Stimulated activated memory B cell treated with anti-CD40 and anti-IgM and Interleukin-4, amounts not matched to agents 10 μg/mL and 1 μg/mL and 100 μg/mL, for 72 hours (primary cell): ENCODE data around the gene MARVELD2.
"Not testable (repeated sequence)": the region's sequence is repeated elsewhere in the genome, so short reads cannot be mapped to it uniquely, and the experiment has no call there.

ENCODE experiments used
- ATAC-seq: fragments of 150-1000 bp; cut with Tn5 transposase; 2 replicates; pipeline ENCODE4 v1.10.0; 2021
- H3K27ac Mint-ChIP-seq: one replicate; pipeline ENCODE4 v1.8.0; 2022; ENCODE audit warnings: mild to moderate bottlenecking, mixed read lengths
- H3K27me3 Mint-ChIP-seq: one replicate; pipeline ENCODE4 v1.8.0; 2022; ENCODE audit warnings: mixed read lengths
- H3K36me3 Mint-ChIP-seq: one replicate; pipeline ENCODE4 v1.8.0; 2022; ENCODE audit warnings: mixed read lengths
- H3K4me1 Mint-ChIP-seq: one replicate; pipeline ENCODE4 v1.8.0; 2022; ENCODE audit warnings: mixed read lengths
- H3K4me3 Mint-ChIP-seq: one replicate; pipeline ENCODE4 v1.8.0; 2022; ENCODE audit warnings: mild to moderate bottlenecking, moderate library complexity, mixed read lengths
- H3K9me3 Mint-ChIP-seq: one replicate; pipeline ENCODE4 v1.8.0; 2022; ENCODE audit warnings: mixed read lengths

MARVELD2 gene, protein sequence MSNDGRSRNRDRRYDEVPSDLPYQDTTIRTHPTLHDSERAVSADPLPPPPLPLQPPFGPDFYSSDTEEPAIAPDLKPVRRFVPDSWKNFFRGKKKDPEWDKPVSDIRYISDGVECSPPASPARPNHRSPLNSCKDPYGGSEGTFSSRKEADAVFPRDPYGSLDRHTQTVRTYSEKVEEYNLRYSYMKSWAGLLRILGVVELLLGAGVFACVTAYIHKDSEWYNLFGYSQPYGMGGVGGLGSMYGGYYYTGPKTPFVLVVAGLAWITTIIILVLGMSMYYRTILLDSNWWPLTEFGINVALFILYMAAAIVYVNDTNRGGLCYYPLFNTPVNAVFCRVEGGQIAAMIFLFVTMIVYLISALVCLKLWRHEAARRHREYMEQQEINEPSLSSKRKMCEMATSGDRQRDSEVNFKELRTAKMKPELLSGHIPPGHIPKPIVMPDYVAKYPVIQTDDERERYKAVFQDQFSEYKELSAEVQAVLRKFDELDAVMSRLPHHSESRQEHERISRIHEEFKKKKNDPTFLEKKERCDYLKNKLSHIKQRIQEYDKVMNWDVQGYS

DNA sequence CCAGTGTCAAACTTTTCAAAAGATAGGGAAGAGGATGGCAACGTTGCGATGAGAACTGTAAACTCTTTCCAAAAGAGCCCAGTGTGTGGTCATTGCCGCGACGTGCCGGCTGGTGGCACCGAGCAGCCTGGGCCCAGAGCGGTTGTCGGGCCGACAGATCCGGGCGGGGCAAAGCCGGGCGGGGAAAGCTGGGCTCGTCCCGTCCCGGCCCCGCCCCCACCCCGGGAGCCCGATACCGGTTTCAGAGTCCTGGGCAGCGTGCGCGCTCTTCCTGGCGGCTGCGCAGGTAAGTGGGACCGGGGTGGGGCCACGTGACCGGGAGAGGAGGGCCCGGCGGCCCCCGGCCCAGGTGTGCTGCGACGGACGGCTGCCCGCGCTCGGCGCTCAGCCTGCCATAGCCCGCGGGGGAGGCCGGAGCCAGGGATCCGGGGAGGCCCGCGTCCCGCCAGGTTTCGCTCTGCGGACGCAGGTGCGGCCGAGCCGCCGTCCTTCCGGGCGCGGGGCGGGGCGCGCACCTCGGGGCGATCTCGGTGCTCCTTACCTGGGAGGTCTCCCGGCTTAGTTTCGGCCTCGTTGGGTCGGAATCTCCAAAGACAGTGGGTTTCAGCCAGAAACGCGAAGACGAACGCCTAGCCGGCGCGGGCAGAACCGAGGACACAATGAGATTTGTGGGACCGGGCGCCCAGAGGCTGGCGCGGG lies at the start of gene MARVELD2:
Gene MARVELD2, plus strand, starts transcription at position 232 of the 699 bp plus-strand sequence. CDS start 4,270 bp downstream, outside the sequence.
- peak; percentile 92 for ATAC-seq
- Mint-ChIP-seq H3K9me3 (no peaks in the 10 kb centered on the region), H3K4me3 (peak within 1 kb of the TSS; percentile 69), H3K27me3 (no peaks in the 10 kb centered on the region), H3K36me3 (peaks cover 29% of the 10 kb centered on the region), H3K27ac (peak within 1 kb of the TSS; percentile 66), H3K4me1 (peaks cover 12% of the 10 kb centered on the region)

DNA sequence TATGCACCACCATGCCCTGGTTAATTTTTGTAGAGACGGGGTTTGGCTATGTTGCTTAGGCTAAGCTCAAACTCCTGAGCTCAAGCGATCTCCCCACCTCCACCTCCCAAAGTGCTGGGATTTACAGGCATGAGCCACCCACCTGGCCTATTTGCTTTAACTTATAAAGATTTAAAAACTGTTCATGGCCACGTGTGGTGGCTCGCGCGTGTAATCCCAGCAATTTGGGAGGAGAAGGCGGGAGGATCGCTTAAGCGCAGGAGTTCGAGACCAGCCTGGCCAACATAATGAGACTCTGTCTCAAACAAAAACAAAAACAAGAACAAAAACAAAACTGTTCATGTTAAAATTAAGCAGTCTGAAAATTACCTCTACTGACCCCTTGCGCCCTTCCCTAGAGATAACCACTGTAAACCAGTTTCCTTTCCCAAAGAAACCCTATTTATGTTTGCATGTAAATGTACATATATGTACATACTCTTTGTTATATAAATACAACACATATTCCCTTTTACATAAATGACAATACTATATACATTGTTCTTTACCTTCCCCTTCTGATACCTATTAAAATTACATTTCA lies 47.1 kb upstream of the MARVELD2 start:
- H3K27me3 Mint-ChIP-seq: no peaks in the 10 kb centered on the region
- H3K4me1 Mint-ChIP-seq: peaks cover 31% of the 10 kb centered on the region
- H3K9me3 Mint-ChIP-seq: no peaks in the 10 kb centered on the region
- ATAC-seq: no peak
- peak overlapping the region; percentile 91 for H3K4me3 Mint-ChIP-seq
- H3K27ac Mint-ChIP-seq: peak overlapping the region; percentile 98
- peaks cover 26% of the 10 kb centered on the region for H3K36me3 Mint-ChIP-seq

DNA sequence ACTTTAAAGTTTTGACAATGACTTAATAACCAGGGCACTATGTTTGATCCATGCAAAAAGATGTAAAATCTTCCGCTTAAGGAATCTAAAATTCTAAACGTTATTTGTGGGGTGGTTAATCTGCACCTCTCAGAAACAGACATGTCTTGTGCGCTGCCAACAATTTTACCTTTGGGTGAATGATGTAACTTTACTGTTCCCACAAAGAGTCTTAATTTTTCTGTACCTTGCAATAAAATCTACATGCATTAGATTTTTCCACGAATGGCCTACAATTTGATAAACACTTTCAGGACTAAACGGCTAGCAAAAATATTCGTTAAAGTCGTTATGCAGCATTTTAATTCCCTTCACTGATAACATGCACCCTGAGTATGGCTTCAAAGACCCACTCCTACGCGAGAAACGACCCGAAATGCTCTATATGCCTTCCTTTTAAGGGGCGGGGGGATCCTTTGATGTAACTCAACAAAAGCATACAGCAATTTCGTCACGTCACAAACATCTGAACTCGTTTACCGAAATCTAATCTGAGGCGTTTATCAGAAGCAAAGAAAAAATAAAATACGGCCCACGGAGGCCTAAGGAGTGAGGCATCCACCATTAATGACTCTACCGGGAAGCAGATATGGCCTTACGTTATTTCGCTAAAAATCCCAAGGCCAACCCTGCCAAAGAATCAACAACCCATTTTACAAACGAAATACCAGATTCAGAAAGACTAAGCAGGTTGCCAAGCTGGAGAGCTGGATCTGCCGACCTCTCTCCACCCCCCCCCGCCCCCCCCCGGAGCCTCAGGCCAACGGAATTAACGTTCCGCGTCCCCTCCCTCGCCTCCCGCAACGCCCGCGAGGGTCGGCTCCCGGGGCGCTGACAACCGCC lies 46.2 kb upstream of the MARVELD2 start:
- peak; percentile 1 for ATAC-seq
- Mint-ChIP-seq H3K27ac (peak overlapping the region; percentile 98), H3K27me3 (no peaks in the 10 kb centered on the region), H3K4me3 (peak overlapping the region; percentile 91), H3K4me1 (peaks cover 25% of the 10 kb centered on the region), H3K36me3 (peaks cover 18% of the 10 kb centered on the region), H3K9me3 (no peaks in the 10 kb centered on the region)

DNA sequence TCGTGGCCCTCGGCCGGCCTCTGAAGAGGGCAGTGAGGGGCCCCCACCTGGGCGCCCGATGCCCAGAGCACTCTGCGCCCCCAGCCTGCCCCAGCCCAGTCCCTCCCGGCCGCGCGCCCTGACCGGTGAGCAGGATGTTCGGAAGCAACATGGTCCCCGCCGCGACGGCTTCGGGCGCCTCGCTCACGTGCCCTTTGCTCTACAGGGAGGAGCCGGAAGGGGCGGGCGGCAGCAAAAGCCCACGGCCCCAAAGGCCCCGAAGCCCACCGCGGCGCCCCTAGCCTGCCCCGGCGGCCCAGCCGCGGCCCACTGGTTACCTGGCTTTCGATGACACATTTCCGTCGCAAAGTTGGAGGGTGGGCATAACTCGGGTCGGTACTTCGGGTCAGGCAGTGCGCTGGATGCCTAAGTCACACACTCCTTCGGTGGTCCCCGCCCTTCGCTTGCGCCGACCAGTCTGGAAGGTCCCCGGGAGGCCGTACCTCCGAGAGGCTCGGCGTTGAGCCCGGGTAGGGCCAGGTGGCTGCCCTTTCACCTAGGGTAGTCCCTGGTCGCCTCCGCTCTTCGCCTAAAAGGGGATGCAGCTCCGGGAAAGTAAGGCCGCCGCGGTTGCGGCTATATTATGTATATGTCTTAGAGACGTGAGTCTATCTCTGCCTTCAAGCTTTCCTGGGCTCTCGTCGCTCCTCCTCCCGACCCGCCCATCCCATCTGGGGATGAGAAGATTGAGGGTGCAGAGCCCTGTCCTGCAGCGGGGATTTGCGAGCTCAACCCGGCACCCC lies 45.4 kb upstream of the MARVELD2 start, which contains the start of the genes AK6, RAD17 and TAF9:
Gene AK6, minus strand, starts transcription at position 181 of the 782 bp plus-strand sequence. Its CDS starts 30 bp downstream, at position 151.
Gene RAD17, plus strand, starts transcription at position 479 of the 782 bp plus-strand sequence. CDS start 2,391 bp downstream, outside the sequence.
Gene TAF9, minus strand, starts transcription at position 181 of the 782 bp plus-strand sequence. CDS start 3,783 bp downstream, outside the sequence.
- no peaks in the 10 kb centered on the region for H3K9me3 Mint-ChIP-seq
- H3K4me3 Mint-ChIP-seq: peak within 1 kb of the TSS; percentile 91
- H3K27ac Mint-ChIP-seq: peak within 1 kb of the TSS; percentile 98
- no peaks in the 10 kb centered on the region for H3K27me3 Mint-ChIP-seq
- peak; percentile 99 for ATAC-seq
- peaks cover 25% of the 10 kb centered on the region for H3K4me1 Mint-ChIP-seq
- H3K36me3 Mint-ChIP-seq: peaks cover 18% of the 10 kb centered on the region

DNA sequence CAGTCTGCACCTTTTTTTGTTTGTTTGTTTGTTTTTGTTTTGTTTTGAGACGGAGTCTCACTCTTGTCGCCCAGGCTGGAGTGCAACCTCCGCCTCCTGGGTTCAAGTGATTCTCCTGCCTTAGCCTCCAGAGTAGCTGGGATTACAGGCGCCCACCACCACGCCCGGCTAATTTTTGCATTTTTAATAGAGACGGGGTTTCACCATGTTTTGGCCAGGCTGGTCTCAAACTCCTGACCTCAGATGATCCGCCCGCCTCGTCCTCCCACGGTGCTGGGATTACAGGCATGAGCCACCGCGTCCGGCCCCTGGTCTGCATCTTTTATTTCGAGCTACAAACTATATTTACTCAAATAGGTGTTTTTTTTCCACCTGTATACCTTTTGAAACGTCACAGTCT lies 44.6 kb upstream of the MARVELD2 start:
- peaks cover 12% of the 10 kb centered on the region for H3K36me3 Mint-ChIP-seq
- H3K27me3 Mint-ChIP-seq, ATAC-seq, H3K9me3 Mint-ChIP-seq: not testable (repeated sequence)
- peak overlapping the region; percentile 91 for H3K4me3 Mint-ChIP-seq
- peaks cover 33% of the 10 kb centered on the region for H3K4me1 Mint-ChIP-seq
- peak overlapping the region; percentile 98 for H3K27ac Mint-ChIP-seq

DNA sequence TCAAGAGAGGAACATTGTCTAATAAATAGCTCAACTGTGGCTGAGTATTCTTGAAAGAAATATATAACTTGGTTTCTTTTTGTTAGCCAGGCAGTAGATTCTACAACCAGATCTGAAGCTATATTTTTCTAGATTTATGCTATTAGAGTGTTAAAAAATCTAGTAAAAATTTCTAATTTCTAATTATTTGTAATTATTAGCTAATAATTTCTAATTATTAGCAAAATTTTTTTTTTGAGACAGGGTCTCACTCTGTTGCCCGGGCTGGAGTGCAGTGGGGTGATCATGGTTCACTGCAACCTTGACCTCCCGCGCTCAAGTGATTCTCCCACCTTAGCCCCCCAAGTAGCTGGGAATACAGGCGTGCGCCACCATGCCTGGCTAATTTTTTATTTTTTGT lies 42.5 kb upstream of the MARVELD2 start:
- ATAC-seq: no peak
- Mint-ChIP-seq H3K4me1 (peaks cover 37% of the 10 kb centered on the region), H3K4me3 (no peak overlapping the region), H3K27ac (no peak overlapping the region), H3K27me3 (no peaks in the 10 kb centered on the region), H3K36me3 (peaks cover 12% of the 10 kb centered on the region), H3K9me3 (no peaks in the 10 kb centered on the region)

DNA sequence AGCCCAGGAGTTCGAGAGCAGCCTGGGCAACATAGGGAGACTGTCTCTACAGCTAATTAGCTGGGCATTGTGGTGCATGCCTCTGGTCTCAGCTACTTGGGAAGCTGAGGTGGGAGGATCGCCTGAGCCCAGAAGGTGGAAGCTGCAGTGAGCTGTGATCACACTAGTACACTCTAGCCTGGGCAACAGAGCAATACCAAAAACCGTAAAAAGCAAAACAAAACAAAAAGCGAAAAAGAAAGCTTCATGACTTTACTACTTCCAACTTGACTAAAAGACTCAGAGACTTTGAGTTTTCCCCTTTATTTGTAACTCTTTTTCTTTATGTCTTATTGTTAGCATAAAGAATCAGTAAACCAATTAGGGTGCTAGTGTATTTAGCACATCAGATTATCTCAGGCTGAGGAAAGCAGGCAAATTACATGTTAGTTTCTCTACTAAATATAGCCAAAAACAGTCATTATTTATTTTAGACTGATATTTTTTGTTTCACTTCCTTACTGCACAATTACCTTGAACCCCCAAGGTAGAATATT lies 39.9 kb upstream of the MARVELD2 start:
- H3K4me3 Mint-ChIP-seq: peak overlapping the region; percentile 73
- H3K36me3 Mint-ChIP-seq: peaks cover 12% of the 10 kb centered on the region
- H3K27me3 Mint-ChIP-seq: no peaks in the 10 kb centered on the region
- peak overlapping the region; percentile 87 for H3K27ac Mint-ChIP-seq
- peaks cover 24% of the 10 kb centered on the region for H3K4me1 Mint-ChIP-seq
- no peak for ATAC-seq
- no peaks in the 10 kb centered on the region for H3K9me3 Mint-ChIP-seq

DNA sequence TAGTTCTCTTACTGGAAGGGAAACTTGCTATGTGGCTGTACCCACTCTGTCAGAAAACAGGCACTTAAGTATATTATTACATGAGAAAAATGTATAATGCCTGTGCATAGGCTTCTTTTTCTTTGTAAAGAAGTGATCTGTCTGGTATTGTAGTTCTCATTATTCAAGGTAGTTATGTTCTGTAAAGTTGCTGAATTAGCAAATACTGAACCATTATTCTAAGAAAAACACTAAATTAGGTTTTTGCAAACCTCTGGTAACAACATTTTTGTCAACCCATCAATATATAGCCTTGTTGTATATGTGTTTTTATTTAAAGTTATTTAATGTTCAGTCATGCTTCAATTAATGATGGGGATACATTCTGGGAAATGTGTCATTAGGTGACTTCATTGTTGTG lies 36.5 kb upstream of the MARVELD2 start:
- Mint-ChIP-seq H3K4me1 (peaks cover 24% of the 10 kb centered on the region), H3K9me3 (no peaks in the 10 kb centered on the region), H3K27me3 (no peaks in the 10 kb centered on the region), H3K4me3 (no peak overlapping the region), H3K36me3 (peaks cover 12% of the 10 kb centered on the region), H3K27ac (no peak overlapping the region)
- ATAC-seq: no peak

DNA sequence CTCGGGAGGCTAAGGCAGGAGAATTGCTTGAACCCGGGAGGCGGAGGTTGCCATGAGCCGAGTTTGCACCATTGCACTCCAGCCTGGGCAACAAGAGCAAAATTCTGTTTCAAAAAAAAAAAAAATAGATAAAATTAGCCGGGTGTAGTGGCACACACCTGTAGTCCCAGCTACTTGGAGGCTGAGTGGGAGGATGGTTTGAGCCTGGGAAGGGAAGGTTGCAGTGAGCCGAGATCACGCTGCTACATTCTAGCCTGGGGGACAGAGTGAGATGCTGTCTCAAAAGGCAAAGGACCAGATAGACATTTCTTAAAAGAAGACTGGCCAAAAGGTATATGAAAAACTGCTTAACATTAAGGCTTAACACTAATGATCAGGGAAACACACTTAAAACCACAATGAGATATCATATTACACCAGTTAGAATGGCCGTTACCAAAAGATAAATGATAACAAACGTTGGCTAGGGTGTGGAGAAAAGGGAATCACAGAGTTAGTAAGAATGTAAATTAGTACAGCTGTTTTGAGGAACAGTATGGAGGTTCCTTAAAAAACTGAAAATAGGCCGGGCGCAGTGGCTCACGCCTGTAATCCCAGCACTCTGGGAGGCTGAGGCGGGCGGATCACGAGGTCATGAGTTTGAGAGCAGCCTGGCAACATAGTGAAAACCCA lies 10.1 kb upstream of the MARVELD2 start:
- Mint-ChIP-seq H3K36me3 (peaks cover 68% of the 10 kb centered on the region), H3K9me3 (no peaks in the 10 kb centered on the region), H3K4me3 (no peak overlapping the region), H3K4me1 (no peaks in the 10 kb centered on the region), H3K27me3 (no peaks in the 10 kb centered on the region), H3K27ac (no peak overlapping the region)
- ATAC-seq: no peak

DNA sequence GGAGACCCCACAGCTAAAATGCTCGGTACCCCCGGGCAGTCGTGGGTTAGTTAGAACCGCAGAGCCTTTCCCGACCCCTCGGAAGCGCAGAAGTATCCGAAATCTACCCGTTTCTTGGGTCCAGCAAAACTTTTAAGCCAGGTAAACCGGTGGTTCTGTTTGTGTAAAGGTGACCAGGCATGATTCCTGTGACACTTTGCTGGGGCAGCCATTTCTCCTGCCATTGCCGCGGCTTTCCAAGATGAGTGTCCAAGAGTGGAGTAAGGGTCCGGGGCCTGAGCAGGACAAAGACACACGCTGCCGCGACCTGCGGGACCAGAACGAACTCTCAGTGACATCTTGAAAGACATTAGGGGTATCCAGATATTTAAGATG lies 655 bp downstream of the MARVELD2 start:
- H3K9me3 Mint-ChIP-seq: no peaks in the 10 kb centered on the region

DNA sequence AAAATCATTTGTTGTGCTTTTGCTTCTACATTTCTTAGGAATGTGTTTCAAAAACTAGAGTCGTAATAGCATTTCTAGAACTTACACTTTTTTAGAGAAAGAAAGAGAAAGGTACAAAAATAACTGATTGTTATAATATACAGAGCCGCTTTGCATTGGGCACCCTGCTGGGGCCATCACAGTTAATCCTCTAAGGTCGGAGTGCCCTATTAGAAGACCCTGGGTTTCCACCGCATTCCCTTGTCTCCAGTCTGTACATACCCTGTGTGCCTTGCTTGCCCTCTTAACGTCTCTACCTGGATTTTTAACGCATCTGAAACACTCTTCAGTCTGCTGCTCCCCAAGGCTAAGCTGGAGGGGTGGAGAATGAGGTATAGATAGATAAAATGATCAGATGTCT lies 1.3 kb downstream of the MARVELD2 start:
- ATAC-seq: no peak
- Mint-ChIP-seq H3K4me1 (peaks cover 12% of the 10 kb centered on the region), H3K27ac (no peak overlapping the region), H3K27me3 (no peaks in the 10 kb centered on the region), H3K36me3 (peaks cover 27% of the 10 kb centered on the region), H3K9me3 (no peaks in the 10 kb centered on the region), H3K4me3 (no peak overlapping the region)

More for the DNA sequence above, 655 bp downstream of the MARVELD2 start:
- H3K27me3 Mint-ChIP-seq: no peaks in the 10 kb centered on the region
- peaks cover 12% of the 10 kb centered on the region for H3K4me1 Mint-ChIP-seq
- peaks cover 29% of the 10 kb centered on the region for H3K36me3 Mint-ChIP-seq
- H3K27ac Mint-ChIP-seq: peak overlapping the region; percentile 66
- ATAC-seq: no peak
- peak overlapping the region; percentile 69 for H3K4me3 Mint-ChIP-seq

DNA sequence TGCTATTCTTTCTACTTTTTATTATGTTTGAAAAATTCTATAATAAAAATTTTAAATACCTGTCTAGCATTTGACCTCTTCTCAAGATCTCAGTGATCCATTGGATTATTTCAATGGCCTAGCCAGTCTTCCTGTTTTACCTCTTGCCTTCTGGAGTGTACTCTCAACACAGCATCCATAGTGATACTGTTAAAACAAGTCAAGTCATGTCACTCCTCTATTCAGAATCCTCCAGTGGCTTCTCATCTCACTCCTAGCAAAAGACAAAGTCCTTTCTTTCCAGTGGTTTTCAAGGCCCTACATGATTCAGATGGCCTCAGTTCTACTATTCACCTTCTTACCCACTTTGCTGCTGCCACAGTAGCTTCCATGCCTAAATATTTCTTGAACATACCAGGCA lies 1.8 kb downstream of the MARVELD2 start:
- no peak overlapping the region for H3K27ac Mint-ChIP-seq
- peaks cover 12% of the 10 kb centered on the region for H3K4me1 Mint-ChIP-seq
- ATAC-seq: no peak
- H3K27me3 Mint-ChIP-seq: no peaks in the 10 kb centered on the region
- H3K4me3 Mint-ChIP-seq: no peak overlapping the region
- peaks cover 23% of the 10 kb centered on the region for H3K36me3 Mint-ChIP-seq
- H3K9me3 Mint-ChIP-seq: no peaks in the 10 kb centered on the region

DNA sequence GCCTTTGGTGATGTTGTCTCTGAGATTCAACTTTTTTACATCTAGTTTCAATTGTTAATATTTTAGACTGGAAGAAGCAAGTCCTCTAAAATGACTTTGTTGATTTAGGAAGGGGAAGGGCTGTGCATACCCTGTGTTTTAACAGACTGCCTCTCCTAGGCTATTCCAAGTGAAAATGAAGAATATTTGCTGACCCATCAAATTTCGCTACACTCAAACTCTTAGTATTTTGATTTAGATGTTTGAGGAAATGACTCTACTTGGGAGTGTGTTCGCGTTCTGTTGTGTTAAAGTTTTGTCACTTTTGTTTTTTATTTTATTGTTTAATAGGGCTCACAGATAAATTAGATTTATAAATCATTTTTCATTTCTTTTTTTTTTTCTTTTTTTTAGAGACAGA lies 3.6 kb downstream of the MARVELD2 start:
- peaks cover 3% of the 10 kb centered on the region for H3K9me3 Mint-ChIP-seq
- no peak overlapping the region for H3K4me3 Mint-ChIP-seq
- peaks cover 12% of the 10 kb centered on the region for H3K4me1 Mint-ChIP-seq
- no peaks in the 10 kb centered on the region for H3K27me3 Mint-ChIP-seq
- peaks cover 34% of the 10 kb centered on the region for H3K36me3 Mint-ChIP-seq
- H3K27ac Mint-ChIP-seq: no peak overlapping the region
- ATAC-seq: no peak
